Neural cell (in vitro differentiated cells): Measurements from ENCODE around the gene AHNAK2. TPM values are rescaled to one million over a fixed set of nuclear protein-coding genes. Genes with fewer than 3 reads are reported as not detected.
"Not testable (repeated sequence)": the region's sequence is repeated elsewhere in the genome, so short reads cannot be mapped to it uniquely, and the experiment has no call there.

Source experiments
- H2AFZ ChIP-seq: fragments of 200-600, 300-800 bp; sonication (generic), shearing (Covaris generic); 2 replicates; pipeline ENCODE4 v1.6.0; 2014; ENCODE audit warnings: low read depth, mild to moderate bottlenecking, antibody characterized with exemption, low read length, moderate library complexity
- H3F3A ChIP-seq: fragments of 200-600 bp; shearing (Covaris generic); 2 replicates; pipeline ENCODE4 v1.6.1; 2016; ENCODE audit warnings: mild to moderate bottlenecking, moderate library complexity, mixed read lengths, antibody characterized with exemption, low read length; ENCODE audit not compliant: insufficient read depth, poor library complexity, severe bottlenecking
- H3K27ac ChIP-seq: fragments of 200-600, 300-800 bp; sonication (generic), shearing (Covaris generic); 2 replicates; pipeline ENCODE4 v1.5.1; 2014; ENCODE audit warnings: mild to moderate bottlenecking, low read length, moderate library complexity
- H3K27me3 ChIP-seq: fragments of 300-800, 200-600 bp; sonication (generic), shearing (Covaris generic); 2 replicates; pipeline ENCODE4 v1.6.0; 2014; ENCODE audit warnings: mild to moderate bottlenecking, low read depth, low read length, moderate library complexity; ENCODE audit not compliant: insufficient read depth
- H3K36me3 ChIP-seq: fragments of 300-800, 200-600 bp; sonication (generic), shearing (Covaris generic); 2 replicates; pipeline ENCODE4 v1.5.1; 2014; ENCODE audit warnings: mild to moderate bottlenecking, antibody characterized with exemption, low read length, moderate library complexity; ENCODE audit not compliant: insufficient read depth
- H3K4me2 ChIP-seq: fragments of 300-800, 200-600 bp; sonication (generic), shearing (Covaris generic); 2 replicates; pipeline ENCODE4 v1.6.0; 2014; ENCODE audit warnings: mild to moderate bottlenecking, low read length
- H3K4me3 ChIP-seq: fragments of 300-800, 200-600 bp; sonication (generic), shearing (Covaris generic); 2 replicates; pipeline ENCODE4 v1.5.1; 2014; ENCODE audit warnings: mild to moderate bottlenecking, low read length, moderate library complexity
- H3K79me2 ChIP-seq: fragments of 200-600 bp; shearing (Covaris generic); replicated peaks from 2 replicates; pipeline ENCODE4 v1.6.0; 2014; ENCODE audit warnings: mild to moderate bottlenecking, low read length, moderate library complexity; ENCODE audit not compliant: insufficient read depth
- H3K9ac ChIP-seq: fragments of 300-800, 200-600 bp; sonication (generic), shearing (Covaris generic); 2 replicates; pipeline ENCODE4 v1.6.1; 2016; ENCODE audit warnings: mild to moderate bottlenecking, low read length, mixed read lengths
- H3K9me2 ChIP-seq: fragments of 200-600 bp; shearing (Covaris generic); 2 replicates; pipeline ENCODE4 v1.6.1; 2016; ENCODE audit warnings: mild to moderate bottlenecking, low read length, mixed read lengths; ENCODE audit not compliant: insufficient read depth
- H3K9me3 ChIP-seq: fragments of 200-600, 300-800 bp; sonication (generic), shearing (Covaris generic); 2 replicates; pipeline ENCODE4 v1.6.1; 2016; ENCODE audit warnings: mild to moderate bottlenecking, mixed run types, low read length, moderate library complexity, mixed read lengths
- H4K20me1 ChIP-seq: fragments of 200-600 bp; shearing (Covaris generic); 2 replicates; pipeline ENCODE4 v1.6.1; 2016; ENCODE audit warnings: mild to moderate bottlenecking, mixed run types; ENCODE audit not compliant: insufficient read depth
- EP300 ChIP-seq: fragments of 450-650 bp; conservative IDR thresholded peaks from 2 replicates; pipeline ENCODE4 v1.6.1; 2014; ENCODE audit warnings: antibody characterized with exemption, mild to moderate bottlenecking, moderate library complexity; ENCODE audit not compliant: poor library complexity, severe bottlenecking
- EZH2 ChIP-seq: fragments of 200-600, 300-800 bp; shearing (Covaris generic), sonication (generic); IDR thresholded peaks from 2 replicates; pipeline ENCODE4 v1.6.1; 2014; ENCODE audit warnings: antibody characterized with exemption, low read length, borderline replicate concordance, mild to moderate bottlenecking; ENCODE audit not compliant: insufficient read depth, poor library complexity, severe bottlenecking
- MXI1 ChIP-seq: fragments of 450-650 bp; conservative IDR thresholded peaks from 2 replicates; pipeline ENCODE4 v1.6.1; 2014; ENCODE audit warnings: antibody characterized with exemption, mild to moderate bottlenecking; ENCODE audit not compliant: poor library complexity, severe bottlenecking
- POLR2AphosphoS5 ChIP-seq: IDR thresholded peaks from 2 replicates; pipeline ENCODE4 v1.6.1; 2012
- RAD21 ChIP-seq: fragments of 450-650 bp; conservative IDR thresholded peaks from 2 replicates; pipeline ENCODE4 v1.6.1; 2014; ENCODE audit warnings: antibody characterized with exemption, mild to moderate bottlenecking, moderate library complexity
- SMC3 ChIP-seq: fragments of 450-650 bp; conservative IDR thresholded peaks from 2 replicates; pipeline ENCODE4 v1.6.1; 2014; ENCODE audit warnings: antibody characterized with exemption, mild to moderate bottlenecking, moderate library complexity; ENCODE audit not compliant: poor library complexity
- TAF1 ChIP-seq: IDR thresholded peaks from 2 replicates; pipeline ENCODE4 v1.6.1; 2012; ENCODE audit warnings: low read depth
- polyA minus RNA-seq: library from RNA; depleted of rRNA, polyadenylated mRNA; stranded (reverse); fragments of >200 nt; gene quantifications from 2 replicates; pipeline ENCODE4 v1.2.3, GENCODE V29; 2014
- polyA plus RNA-seq: library from polyadenylated mRNA; depleted of rRNA; stranded (reverse); fragments of >200 nt; gene quantifications from 2 replicates; pipeline ENCODE4 v1.2.3, GENCODE V29; 2014
- TF ChIP-seq, protein P1 (sequence below): fragments of 450-650 bp; IDR thresholded peaks from 2 replicates; pipeline ENCODE4 v1.5.1; 2014; ENCODE audit warnings: antibody characterized with exemption, mild to moderate bottlenecking, moderate library complexity; ENCODE audit not compliant: poor library complexity, severe bottlenecking
- TF ChIP-seq, protein P2 (sequence below): IDR thresholded peaks from 2 replicates; pipeline ENCODE4 v1.6.1; 2012; ENCODE audit warnings: borderline replicate concordance

Gene AHNAK2
- polyA plus RNA-seq, result 0.82 and 1.4 TPM in 2 replicates
- polyA minus RNA-seq, result 7.3 and 10.4 TPM in 2 replicates

DNA sequence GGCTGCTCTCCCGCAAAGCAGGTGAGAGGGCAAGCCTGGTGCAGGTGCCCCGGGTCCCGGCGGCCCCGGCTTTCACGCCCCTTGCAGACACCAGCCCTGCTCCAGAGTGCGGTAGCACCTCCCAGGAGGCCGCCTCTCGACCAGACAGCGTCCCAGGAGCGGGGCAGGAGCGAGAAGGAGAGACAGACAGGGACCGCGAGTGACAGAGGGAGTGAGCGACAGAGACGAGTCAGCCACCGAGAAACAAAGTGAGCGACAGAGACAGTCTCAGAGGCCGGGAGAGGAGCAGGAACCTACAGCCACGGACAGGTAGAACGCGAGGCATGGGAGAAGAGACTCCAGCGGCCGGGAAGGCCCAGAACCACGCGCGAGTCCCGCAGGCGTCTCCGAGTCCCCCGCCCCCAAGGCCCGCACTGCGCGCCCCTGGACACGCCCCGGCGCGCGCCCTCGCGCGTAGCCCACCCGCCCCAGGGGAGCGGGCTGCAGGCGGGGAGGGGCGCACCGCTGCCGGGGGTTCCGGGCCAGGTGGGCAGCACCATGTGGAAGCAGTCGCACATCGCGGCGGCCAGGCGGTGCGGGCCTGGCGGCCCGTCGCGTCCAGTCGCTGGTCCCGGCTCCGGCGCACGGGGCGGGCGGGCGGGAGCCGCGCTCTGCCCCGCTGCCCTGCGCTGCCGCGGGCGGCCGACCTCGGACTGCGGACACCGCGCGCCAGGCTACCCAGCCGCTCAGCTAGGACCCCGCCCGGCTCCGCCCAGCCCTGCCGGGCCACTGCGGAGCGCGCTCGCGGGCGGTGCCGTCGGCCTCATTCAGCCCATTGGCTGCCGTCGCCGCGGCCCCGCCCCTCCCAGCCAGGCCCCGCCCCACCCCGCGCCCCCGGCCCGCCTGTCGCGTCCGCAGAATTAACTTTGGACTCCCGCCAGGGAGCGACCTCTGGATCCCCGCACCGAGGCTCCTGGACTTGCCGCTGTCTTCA, at the start of gene AHNAK2:
AHNAK2 (minus strand) TSS at position 694 of the 973 bp plus-strand sequence; CDS start at position 557, 137 bp downstream.
- Histone ChIP-seq H3K27ac (no peak within 1 kb of the TSS), H3K36me3 (no peaks in the 10 kb centered on the region), H3K4me3 (peak within 1 kb of the TSS; percentile 70), H3K9me2 (no peaks in the 10 kb centered on the region), H3K9ac (peak within 1 kb of the TSS; percentile 56), H3F3A (no peaks in the 10 kb centered on the region), H2AFZ (no peak within 1 kb of the TSS), H3K79me2 (no peaks in the 10 kb centered on the region), H3K27me3 (peaks cover 27% of the 10 kb centered on the region), H3K4me2 (peak within 1 kb of the TSS; percentile 58), H4K20me1 (no peaks in the 10 kb centered on the region), H3K9me3 (no peaks in the 10 kb centered on the region)
- TF ChIP-seq MXI1 (peak; percentile 47), TAF1 (no peak), EP300 (peak; percentile 21), RAD21 (no peak), SMC3 (no peak), EZH2 (no peak), POLR2AphosphoS5 (no peak)
- TF ChIP-seq, protein P1, sequence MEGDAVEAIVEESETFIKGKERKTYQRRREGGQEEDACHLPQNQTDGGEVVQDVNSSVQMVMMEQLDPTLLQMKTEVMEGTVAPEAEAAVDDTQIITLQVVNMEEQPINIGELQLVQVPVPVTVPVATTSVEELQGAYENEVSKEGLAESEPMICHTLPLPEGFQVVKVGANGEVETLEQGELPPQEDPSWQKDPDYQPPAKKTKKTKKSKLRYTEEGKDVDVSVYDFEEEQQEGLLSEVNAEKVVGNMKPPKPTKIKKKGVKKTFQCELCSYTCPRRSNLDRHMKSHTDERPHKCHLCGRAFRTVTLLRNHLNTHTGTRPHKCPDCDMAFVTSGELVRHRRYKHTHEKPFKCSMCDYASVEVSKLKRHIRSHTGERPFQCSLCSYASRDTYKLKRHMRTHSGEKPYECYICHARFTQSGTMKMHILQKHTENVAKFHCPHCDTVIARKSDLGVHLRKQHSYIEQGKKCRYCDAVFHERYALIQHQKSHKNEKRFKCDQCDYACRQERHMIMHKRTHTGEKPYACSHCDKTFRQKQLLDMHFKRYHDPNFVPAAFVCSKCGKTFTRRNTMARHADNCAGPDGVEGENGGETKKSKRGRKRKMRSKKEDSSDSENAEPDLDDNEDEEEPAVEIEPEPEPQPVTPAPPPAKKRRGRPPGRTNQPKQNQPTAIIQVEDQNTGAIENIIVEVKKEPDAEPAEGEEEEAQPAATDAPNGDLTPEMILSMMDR, result no peak
- TF ChIP-seq, protein P2, sequence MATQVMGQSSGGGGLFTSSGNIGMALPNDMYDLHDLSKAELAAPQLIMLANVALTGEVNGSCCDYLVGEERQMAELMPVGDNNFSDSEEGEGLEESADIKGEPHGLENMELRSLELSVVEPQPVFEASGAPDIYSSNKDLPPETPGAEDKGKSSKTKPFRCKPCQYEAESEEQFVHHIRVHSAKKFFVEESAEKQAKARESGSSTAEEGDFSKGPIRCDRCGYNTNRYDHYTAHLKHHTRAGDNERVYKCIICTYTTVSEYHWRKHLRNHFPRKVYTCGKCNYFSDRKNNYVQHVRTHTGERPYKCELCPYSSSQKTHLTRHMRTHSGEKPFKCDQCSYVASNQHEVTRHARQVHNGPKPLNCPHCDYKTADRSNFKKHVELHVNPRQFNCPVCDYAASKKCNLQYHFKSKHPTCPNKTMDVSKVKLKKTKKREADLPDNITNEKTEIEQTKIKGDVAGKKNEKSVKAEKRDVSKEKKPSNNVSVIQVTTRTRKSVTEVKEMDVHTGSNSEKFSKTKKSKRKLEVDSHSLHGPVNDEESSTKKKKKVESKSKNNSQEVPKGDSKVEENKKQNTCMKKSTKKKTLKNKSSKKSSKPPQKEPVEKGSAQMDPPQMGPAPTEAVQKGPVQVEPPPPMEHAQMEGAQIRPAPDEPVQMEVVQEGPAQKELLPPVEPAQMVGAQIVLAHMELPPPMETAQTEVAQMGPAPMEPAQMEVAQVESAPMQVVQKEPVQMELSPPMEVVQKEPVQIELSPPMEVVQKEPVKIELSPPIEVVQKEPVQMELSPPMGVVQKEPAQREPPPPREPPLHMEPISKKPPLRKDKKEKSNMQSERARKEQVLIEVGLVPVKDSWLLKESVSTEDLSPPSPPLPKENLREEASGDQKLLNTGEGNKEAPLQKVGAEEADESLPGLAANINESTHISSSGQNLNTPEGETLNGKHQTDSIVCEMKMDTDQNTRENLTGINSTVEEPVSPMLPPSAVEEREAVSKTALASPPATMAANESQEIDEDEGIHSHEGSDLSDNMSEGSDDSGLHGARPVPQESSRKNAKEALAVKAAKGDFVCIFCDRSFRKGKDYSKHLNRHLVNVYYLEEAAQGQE, result no peak

DNA sequence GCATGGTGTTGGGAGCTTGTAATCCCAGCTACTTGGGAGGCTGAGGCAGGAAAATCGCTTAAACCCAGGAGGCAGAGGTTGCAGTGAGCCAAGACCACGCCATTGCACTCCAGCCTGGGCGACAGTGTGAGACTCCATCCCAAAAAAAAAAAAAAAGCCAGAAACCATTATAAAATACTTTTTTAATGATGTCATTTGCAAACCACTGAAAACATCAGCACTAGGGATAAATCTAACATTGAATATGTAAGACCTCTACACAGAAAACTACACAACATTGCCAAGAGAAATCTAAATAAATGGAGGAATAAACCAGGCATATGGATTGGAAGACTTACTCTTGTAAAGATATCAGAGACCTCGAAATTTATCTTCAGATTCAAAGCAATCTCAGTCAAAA, 49.5 kb upstream of the AHNAK2 start:
- not testable (repeated sequence) for H3K9ac ChIP-seq, H3K4me2 ChIP-seq, H3K79me2 ChIP-seq

More for the DNA sequence above, 49.5 kb upstream of the AHNAK2 start:
- H3K36me3 ChIP-seq, H2AFZ ChIP-seq, H3K9me3 ChIP-seq, H3K27ac ChIP-seq, H3F3A ChIP-seq, H3K4me3 ChIP-seq, H3K9me2 ChIP-seq, H3K27me3 ChIP-seq, H4K20me1 ChIP-seq: not testable (repeated sequence)
